Stimulated activated CD8-positive, alpha-beta memory T cell treated with anti-CD3 and anti-CD28 coated beads, Interleukin-7, amount 100 ng/mL, for 4 hours (primary cell): ENCODE measurements around the gene BBS4.
"Not testable (repeated sequence)": the region's sequence is repeated elsewhere in the genome, so short reads cannot be mapped to it uniquely, and the experiment has no call there.

Source experiments
- DNase-seq, 2 donors: peaks; one replicate each; pipeline ENCODE4 v3.0.0-alpha.2; 2020; ENCODE audit warnings: low read depth in 2 of 2

BBS4 gene, protein sequence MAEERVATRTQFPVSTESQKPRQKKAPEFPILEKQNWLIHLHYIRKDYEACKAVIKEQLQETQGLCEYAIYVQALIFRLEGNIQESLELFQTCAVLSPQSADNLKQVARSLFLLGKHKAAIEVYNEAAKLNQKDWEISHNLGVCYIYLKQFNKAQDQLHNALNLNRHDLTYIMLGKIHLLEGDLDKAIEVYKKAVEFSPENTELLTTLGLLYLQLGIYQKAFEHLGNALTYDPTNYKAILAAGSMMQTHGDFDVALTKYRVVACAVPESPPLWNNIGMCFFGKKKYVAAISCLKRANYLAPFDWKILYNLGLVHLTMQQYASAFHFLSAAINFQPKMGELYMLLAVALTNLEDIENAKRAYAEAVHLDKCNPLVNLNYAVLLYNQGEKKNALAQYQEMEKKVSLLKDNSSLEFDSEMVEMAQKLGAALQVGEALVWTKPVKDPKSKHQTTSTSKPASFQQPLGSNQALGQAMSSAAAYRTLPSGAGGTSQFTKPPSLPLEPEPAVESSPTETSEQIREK

DNA sequence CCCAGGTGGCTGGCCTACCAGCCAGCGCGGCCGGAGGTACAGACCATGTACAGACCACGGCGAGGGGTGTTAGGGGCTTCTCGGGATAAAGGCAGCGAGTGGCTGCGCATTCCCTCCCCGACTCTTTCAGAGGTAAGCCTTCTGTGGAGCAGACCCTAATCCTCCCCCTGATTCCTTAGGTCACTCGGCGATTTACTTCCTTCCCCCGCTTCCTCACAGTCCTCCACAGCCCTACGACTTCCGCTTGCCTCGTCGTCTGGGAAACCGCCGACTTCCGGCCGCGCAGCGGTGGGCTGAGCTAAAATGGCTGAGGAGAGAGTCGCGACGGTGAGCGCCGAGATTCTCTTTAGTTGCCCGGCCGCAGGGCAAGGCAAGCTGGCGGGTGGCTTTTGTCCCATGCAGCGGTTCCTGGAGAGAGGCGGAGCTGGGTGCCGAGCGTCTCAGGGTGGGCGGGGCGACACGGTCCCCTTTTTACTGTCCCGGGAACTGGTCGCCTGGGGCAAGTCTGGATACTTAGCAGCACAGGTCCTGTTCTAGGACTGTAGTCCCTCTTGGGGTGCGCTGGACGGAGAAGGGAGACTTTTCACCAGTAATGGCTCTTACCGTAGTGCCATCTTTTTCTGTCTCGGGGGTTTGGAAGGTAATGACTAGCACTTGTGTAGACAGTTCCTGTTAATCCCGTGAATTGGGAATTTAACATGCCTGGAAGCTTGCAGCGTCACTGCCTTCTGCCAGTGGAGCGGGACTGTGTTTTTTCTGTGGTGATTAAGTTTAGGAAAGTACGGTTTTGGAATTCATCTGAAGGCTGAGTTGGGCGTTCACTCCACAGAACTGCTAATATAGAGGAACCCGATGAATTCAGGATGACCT lies at the start of gene BBS4, which contains the start of gene HIGD2B:
TSS of gene BBS4 (plus strand) at position 283 of the 870 bp plus-strand sequence. CDS start at position 304, 21 bp downstream.
TSS of gene HIGD2B (minus strand) at position 258 of the 870 bp plus-strand sequence. CDS start 9,808 bp downstream, outside the sequence.
- DNase-seq = peak; percentile 77 to 80

DNA sequence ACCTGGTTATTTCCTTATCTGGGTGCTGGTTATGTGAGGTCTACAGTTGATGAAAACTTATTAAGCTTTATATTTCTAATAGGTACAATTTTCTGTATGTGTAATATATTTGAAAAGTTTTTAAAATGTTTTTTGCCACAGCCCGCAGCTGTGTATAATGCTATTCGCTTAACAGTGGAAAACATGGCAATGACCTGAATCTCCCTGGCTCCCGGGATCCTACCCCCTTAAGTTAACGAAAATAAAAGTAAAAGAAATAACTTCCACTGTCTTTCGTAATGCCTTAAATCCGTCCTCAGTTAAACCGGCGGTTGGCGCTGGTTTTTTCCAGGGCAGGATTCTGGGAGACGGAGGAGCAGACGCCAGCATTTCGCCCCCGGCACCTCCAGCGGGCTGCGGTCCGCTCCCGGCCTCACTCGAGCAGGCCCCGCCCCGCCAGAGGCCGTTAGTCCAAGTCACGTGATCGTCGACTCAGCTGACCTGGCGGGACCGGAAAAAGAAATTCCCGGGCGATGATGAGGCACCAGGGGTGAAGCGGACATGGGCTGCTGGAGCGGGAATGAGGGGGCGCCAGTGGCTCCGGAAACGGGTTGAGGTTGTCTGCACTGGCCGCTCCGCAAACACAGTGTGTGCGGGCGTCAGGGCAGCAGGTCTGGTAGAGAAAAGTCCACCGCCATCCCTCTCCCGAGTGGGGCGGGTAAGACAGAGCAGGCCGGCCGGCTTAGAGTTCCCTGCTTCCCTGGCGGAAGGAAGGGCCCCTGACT lies 49.3 kb upstream of the BBS4 start:
- DNase-seq = peak; percentile 16 to 21

DNA sequence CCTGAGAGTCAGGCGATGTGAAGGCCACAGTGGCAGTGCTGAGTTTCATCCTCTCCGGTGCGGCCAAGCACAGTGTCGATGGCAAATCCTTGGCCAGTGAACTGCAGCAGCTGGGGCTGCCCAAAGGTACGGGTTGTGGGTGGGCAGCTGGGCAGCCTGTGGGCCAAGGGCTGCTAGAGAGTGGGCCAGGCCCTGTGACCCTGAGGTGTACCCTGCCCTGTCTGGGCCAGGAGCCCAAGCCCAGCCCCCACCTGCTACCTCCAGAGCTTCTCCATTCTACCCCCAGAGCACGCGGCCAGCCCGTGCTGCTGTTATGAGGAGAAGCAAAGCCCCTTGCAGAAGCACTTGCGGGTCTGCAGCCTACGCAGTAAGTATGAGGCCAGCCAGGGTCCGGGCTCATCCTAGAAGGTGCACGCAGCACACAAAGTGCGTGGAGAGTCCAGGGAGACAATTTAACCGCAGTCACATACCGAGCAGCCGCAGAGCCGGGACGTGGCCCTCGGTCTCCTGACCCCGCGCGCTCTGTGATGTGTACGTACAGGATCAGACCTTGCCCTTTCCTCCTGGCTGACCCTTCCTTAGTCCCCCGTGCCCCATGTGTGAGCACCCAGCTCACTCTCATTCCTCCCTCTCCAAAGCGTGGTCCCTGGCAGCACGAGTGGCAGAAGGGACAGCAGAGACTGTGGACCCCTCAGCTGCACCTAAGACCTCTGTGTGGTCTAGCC lies 46.1 kb upstream of the BBS4 start:
- not testable (repeated sequence) for DNase-seq

DNA sequence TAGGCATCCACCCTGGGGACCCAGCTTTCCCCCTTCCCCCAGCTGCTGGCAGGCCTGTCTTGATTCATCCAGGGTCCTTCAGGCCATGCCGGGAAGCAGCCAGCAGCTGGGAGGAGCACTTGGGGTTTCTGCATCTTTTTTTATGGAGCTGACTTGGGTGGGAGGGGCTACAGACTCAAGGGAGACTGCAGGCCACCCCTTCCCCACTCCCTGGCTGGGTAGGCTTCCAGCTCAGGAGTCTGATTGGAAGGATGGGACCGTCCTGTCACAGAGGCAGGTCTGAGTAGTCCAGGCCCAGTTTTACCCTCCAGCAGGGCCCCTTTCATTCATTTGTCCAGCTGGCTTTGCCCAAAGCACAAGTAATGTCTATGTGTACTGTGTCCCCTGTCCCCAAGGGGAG lies 43.7 kb upstream of the BBS4 start:
- DNase-seq = not testable (repeated sequence)

DNA sequence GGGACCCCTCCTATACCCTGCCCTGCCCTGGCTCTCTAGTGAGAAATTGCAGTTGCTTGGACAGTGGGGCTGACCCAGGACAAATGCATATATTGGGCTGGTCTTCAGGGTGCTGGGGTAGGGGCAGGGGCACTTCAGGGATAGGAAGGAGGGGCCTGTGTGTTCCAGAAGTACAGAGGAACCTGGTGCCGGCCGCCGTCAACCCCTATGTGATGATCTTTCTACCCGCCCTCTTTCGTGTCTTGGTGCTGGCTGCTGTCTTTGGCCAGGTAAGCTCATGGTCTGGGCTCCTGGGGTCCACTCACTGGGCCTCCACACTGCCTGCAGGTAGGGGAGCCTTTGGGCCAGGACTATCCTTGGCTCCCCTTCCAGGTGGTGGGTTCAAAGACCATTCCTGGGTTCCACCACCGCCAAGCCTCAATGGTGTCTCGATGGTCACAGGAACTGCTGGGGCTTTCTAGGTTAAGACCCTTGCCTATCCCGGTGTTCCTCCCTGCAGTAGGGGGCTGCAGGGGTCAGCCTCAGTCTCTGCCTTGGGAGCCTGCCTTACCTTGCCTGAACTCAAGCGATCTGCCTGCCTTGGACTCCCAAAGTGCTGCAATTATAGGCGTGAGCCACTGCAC lies 37.3 kb upstream of the BBS4 start:
- not testable (repeated sequence) for DNase-seq

DNA sequence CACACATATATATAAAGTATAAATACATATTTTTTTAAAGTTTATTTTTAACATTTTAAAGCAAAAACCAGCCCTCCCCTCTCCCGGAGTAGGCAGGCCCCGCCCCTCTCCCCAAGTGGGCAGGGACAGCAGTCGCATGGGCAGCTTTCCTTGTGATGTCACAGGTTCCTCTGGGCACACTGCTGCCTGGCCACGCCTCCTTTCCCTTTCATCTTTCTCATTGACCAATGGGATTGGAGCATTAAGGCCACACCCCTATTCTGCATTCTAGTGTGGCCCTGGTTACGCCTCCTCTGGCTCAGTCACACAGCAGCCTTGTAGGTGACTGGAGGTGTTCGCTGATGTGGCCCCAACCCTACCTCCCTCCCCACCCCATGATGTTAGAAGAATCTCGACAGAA lies 31.6 kb upstream of the BBS4 start, which contains the start of gene GOLGA6B:
TSS of gene GOLGA6B (plus strand) at position 301 of the 400 bp plus-strand sequence. CDS start at position 342, 41 bp downstream.
- DNase-seq = not testable (repeated sequence)

DNA sequence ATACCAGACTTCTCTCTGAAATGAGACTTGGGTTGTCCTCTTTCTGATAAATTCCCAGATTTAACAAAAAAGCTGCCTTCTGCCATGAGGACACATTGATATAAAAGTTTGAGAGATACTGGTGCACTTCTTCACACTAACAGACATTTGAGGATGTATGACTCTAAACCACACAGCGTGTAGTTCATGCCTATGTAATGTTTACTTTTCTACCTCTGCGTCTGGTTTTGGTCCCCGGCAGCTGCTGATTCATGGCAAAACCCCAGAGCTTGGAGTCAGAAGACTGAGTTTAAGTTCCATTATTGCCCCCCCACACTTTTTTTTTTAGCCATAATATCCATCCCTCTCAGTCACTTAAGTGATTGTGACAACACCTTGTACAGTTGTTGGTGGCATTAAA lies 30.0 kb upstream of the BBS4 start:
- not testable (repeated sequence) for DNase-seq

DNA sequence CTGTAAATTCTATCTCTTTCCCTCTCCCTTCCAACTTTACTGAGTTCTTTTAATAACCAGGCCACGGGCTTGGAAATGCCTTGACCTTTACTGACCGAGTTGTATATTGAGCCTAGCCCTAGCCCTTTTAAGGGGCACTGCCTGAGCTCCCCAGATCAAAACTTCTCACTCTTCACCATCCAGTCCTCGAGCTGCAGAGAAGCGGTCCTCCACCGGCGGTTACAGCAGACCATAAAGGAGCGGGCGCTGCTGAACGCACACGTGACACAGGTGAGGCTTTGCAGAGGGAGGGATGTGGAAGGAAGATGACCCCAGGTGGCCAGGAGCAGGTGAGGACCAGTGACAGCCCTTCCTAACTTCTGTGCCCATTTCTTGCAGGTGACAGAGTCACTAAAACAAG lies 24.9 kb upstream of the BBS4 start:
- not testable (repeated sequence) for DNase-seq

DNA sequence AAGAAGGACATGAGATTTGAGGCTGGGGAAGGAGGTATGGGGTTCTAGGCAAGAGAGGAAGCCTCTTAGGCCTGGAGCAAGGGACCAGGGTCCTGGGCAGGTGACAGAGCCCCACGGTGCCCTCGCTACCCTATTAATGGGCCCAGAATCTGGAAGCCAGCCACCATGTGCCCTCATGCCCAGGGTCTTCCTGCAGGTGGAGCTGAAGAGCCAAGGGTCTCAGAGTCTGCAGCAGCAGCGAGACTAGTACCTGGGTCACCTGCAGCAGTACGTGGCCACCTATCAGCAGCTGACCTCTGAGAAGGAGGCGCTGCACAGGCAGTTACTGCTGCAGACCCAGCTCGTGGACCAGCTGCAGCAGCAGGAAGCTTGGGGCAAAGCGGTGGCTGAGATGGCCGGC lies 22.1 kb upstream of the BBS4 start:
- not testable (repeated sequence) for DNase-seq

DNA sequence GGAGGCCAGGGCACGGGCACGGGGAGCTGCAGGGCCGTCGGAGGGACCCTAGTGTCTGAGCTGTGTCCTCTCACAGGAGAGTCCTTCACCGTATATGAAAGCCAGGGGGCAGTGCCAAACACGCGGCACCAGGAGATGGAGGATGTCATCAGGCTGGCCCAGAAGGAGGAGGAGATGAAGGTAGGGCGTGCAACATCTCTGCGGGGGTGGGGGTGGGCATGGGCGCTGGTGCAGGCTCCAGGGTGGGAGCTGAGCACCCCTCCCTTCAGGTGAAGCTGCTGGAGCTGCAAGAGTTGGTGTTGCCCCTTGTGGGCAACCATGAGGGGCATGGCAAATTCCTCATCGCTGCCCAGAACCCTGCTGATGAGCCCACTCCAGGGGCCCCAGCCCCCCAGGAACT lies 20.3 kb upstream of the BBS4 start:
- not testable (repeated sequence) for DNase-seq

DNA sequence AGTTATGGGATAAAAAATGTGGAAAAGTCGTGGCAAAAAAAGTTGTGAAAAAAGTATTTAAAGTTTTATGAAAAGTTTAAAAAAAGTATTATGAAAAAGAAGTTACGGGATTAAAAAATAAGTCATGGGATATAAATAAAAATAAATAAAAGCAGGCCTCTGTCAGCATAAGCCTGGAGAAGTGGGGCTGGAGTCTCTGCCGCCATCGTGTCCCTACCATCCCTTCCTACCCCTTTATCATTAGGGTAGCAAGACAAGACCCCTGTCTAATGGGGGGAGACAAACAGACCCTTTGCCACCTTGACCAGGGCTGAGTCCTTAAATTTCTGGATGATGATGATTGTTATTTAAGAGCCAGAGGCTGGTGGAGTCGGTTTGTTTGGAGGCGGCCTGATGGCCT lies 16.2 kb upstream of the BBS4 start:
- DNase-seq = not testable (repeated sequence)

DNA sequence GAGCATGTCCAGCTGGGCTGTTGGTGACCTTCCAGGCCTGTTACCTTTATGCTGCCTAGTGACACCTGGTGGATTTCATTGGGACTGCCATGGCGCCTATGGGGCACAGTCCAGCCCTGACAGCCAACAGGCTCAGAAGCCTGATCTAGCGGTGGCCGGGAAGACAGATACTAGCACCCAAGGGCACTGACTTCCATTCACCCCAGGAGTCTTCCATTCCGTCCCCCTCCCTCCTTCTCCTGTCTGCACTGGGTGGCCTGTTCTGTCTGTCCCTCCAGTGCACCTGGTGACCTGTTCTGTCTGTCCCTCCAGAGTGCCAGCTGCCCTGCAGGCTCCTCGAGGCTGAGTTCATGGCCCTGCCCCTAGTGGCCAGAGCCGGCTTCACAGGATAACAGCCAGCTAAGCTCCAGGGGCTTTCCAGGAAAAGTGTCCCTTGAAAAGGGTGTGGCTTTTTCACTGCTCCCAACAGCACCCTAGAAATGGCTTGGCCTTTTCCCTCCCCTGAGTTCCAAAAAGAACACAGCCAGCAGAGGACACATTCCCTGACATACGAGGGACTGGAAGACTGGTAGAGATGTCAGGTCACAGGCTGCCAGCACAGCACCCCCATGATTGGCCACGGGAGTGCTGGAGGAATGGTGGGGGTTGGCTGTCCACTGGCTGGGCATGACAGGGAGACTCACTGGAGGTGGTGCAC lies 15.2 kb upstream of the BBS4 start:
- peak; percentile 31 to 35 for DNase-seq

DNA sequence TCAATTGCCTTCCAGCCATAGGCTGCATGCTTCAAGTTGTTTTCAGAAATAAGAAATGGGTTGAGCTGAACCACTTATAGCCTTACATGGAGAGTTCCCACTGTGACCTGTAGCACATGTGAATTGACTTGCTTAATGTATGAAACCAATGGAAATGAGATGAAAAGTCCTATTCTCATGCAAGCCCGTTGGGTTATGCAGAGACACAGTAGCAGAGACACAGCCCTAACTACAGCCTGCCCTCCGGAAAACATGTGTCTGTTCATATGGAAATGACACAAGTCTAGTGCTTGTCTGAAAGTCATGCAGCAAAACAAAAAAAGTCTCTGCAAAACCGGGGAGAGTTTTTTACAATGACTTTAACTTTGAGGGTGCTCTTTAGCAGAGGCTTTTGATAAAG lies 14.5 kb upstream of the BBS4 start:
- DNase-seq = no peak

DNA sequence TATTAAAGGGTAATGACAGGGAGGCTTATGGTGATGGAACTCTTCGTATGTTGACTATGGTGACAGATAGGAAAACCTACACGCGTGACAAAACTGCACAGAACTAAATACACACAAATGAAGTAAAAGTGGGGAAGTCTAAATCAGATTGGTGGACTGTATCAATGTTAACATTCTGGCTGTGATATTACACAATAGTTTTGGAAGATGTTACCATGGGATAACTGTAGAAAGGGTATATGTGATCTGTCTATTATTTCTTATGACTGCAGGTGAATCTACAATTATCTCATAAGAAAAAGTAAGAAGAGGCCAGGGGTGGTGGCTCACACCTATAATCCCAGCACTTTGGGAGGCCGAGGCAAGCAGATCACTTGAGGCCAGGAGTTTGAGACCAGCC lies 9.2 kb upstream of the BBS4 start:
- DNase-seq = no peak

DNA sequence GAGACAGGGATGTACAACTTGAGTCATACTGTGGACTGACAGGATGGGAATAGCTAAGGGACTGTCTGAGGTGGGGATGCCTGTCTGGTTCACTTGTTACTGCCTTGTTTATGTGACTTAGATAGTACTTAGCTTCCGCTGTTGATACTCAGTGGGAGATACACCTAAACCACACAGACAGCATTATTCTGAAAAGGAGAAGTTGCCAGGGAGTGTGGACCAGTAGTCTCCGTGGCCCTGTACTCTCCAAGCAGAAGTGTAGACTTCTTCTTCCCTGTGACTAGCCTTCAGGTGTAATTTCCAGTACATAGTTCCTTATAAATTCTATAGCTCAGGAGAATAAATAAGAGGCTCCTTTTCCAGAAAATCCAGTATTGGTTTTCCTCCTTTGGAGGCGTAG lies 5.1 kb upstream of the BBS4 start:
- no peak for DNase-seq

DNA sequence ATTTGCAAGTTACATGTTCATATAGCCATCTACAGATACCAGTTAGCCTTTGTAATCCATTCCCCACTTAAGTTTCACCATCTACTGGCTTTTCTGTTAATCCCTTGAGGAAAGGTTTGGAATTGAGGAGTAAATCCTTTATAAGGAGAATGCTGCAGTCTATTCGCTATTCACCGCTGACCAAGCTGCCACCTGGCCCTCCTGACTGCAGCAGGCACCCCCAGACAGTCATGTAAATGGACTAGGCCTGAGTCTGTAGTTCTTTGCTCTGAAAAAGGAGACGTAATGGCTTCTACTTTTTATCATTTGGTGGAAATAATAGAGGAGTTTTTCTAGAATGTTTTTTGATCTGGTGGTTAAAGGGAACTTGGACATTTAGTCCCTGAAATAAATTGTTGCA lies 3.2 kb upstream of the BBS4 start:
- no peak for DNase-seq

DNA sequence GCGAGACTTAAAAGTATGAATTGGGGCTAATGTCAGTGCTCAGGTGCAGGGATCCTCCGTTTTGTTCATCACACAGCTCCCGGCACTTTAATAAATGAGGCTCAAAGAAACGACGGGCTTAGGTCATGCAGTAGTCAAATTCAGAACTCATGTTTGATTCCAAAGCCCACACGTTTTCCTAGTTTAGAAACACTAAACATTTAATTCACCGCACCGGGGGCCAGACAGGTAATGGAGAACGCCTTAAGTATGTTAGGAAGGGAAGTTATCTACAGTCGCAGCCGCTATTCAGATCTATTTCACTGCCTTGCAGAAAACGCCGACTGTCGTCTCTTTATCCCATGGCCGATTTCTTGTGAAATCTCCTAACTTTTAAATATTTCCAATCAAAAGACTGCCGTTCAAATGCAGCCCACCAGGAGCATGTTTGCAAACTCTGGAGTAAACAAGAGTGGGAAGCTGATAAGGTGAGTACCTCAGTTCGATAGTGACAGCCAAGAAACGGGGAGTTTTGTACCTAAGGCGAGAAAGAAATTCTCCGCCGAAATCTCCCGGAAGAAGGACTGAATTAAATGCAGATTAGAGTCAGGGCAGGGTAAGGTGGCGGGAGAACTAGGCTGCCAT lies 594 bp upstream of the BBS4 start:
- DNase-seq = no peak

DNA sequence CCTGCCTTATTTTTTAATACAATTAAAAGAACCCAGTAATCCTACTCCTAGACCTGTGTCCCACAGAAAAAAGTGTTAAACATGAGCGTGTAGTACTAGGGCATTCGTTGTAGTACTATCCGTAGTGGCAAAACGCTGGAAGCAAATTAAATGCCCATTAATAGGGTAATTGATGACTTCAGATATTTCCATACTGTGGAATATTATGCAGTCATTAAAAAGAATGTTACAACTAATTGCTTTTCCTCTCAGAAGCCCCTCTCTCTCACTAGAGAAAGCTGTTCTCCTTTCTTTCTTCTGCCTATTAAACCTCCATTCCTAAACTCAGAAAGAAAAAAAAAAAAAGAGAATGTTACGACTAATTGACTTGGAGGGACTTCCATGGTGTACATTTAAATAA lies 2.7 kb downstream of the BBS4 start:
- DNase-seq = no peak

DNA sequence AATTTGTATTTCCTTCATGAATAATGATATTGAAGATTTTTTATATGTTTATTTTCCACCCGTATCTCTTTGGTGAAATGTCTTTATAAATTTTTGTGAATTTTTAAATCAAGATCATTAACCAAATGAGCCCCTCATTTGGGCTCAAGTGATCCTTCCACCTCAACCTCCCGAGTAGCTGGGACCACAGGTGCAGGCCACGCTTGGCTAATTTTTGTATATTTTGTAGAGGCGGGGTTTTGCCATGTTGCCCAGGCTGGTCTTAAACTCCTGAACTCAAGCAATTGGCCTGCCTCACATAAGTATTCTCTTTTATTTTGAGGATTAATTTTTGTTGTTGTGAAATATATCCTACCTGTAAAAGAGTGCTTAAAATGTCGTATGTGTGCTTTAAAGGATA lies 4.9 kb downstream of the BBS4 start:
- DNase-seq = no peak
